Vagina (tissue), 2 donors: ENCODE data around the gene TWIST2.

Source experiments
- CTCF ChIP-seq, 3 experiments: fragments of 450-650 bp in 2 of 3; fragments of 200-600 bp in 1 of 3; sonication (generic) in 1 of 3; IDR thresholded peaks; one replicate each; pipeline ENCODE4 v1.5.1; 2017 to 2019; ENCODE audit warnings: antibody characterized with exemption in 3 of 3, mild to moderate bottlenecking in 2 of 3, moderate library complexity in 2 of 3
- POLR2A ChIP-seq, 2 donors: fragments of 450-650 bp; IDR thresholded peaks; one replicate each; pipeline ENCODE4 v1.6.1; 2017; ENCODE audit warnings: antibody characterized with exemption in 2 of 2, mild to moderate bottlenecking in 2 of 2, moderate library complexity in 2 of 2

- TF ChIP-seq CTCF (IDR thresholded peaks at IDR 0.05), result no peak
- TF ChIP-seq POLR2A (IDR thresholded peaks at IDR 0.05), result no peak
These were observed 27.8 kb downstream of the TWIST2 start for GRCh38 chr2:238875471-238876231.
